ENCODE results near the gene DUOX2.

The DUOX2 gene

DNA sequence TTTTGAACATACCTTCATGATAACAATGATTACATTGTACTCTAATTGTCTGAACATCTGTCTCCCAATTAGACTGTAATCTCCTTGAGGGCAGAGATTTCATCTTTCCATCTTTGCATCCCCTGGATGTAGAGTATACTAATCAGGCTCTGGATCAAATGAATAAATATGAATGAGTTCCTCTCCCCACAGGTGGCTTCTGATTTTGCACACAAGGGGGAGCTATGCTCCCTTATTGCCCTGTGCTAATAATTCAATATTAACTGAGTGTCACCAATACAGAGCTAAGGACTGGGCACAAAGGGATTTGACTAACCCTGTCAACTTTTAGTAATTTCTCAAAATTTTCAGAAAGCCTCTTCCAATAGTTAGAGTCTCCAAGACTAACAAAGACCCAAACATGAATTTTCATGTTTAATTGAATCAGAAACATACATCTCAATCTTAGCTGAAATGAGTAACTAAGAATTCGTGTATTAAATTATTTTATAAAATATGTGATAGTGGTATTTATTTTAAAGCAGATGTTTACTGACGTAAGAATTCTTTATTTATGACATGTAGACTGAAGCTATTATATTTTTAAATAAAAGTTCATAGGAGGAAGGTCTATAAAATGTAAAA, 12.7 kb upstream of the DUOX2 start:
- Histone ChIP-seq H3K4me2 (ENCODE audit: low read length) (no peak overlapping the region), H4K20me1 (ENCODE audit: control insufficient read depth, insufficient read depth, low read depth, low read length) (no peaks in the 10 kb centered on the region), H3K9me3 (ENCODE audit: control insufficient read depth, insufficient read depth, low read length) (no peaks in the 10 kb centered on the region), H3K27ac (ENCODE audit: low read depth, low read length) (no peak overlapping the region), H3K4me1 (ENCODE audit: control insufficient read depth, low read length) (no peaks in the 10 kb centered on the region), H3K4me3 (ENCODE audit: low read length) (no peak overlapping the region), H3K36me3 (ENCODE audit: control insufficient read depth, low read length) (no peaks in the 10 kb centered on the region), H3K9me2 (replicated peaks; ENCODE audit: control insufficient read depth, low read length) (no peaks in the 10 kb centered on the region), H3K79me2 (ENCODE audit: control insufficient read depth, low read length) (no peaks in the 10 kb centered on the region), H3K27me3 (ENCODE audit: control insufficient read depth, low read length) (peaks cover 22% of the 10 kb centered on the region), H3F3A (ENCODE audit: control insufficient read depth, insufficient read depth) (no peaks in the 10 kb centered on the region)
- TF ChIP-seq, protein P1, sequence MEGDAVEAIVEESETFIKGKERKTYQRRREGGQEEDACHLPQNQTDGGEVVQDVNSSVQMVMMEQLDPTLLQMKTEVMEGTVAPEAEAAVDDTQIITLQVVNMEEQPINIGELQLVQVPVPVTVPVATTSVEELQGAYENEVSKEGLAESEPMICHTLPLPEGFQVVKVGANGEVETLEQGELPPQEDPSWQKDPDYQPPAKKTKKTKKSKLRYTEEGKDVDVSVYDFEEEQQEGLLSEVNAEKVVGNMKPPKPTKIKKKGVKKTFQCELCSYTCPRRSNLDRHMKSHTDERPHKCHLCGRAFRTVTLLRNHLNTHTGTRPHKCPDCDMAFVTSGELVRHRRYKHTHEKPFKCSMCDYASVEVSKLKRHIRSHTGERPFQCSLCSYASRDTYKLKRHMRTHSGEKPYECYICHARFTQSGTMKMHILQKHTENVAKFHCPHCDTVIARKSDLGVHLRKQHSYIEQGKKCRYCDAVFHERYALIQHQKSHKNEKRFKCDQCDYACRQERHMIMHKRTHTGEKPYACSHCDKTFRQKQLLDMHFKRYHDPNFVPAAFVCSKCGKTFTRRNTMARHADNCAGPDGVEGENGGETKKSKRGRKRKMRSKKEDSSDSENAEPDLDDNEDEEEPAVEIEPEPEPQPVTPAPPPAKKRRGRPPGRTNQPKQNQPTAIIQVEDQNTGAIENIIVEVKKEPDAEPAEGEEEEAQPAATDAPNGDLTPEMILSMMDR (IDR thresholded peaks at IDR 0.05; ENCODE audit: low read depth, low read length, poor library complexity, severe bottlenecking) = peak; percentile 77
- TF ChIP-seq EZH2phosphoT487 (IDR thresholded peaks at IDR 0.05; ENCODE audit: borderline replicate concordance, low read length) = no peak

DNA sequence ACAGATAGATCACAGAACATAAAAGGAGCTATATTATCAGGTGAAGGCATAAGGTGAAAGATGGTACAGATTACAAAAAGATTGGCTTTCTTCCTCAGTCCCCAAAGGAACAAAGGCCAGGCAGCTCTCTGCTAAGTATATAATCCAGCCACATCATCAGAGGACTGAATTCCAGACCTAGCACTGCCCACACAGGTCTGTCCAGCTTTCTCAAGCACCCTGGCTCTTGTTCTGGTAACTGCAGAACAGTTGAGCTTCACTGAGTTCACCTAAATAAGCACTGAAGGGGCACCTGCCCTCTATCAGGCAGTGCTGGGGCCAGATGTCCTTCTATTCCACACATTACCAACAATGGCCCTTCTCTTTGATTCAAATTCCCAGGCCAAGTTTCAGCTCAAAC, 9.4 kb upstream of the DUOX2 start:
- Histone ChIP-seq H3K9me2 (replicated peaks; ENCODE audit: control insufficient read depth, low read length) (no peaks in the 10 kb centered on the region), H3F3A (ENCODE audit: control insufficient read depth, insufficient read depth) (no peaks in the 10 kb centered on the region), H3K27ac (ENCODE audit: low read depth, low read length) (no peak overlapping the region), H3K4me3 (ENCODE audit: low read length) (no peak overlapping the region), H3K9me3 (ENCODE audit: control insufficient read depth, insufficient read depth, low read length) (no peaks in the 10 kb centered on the region), H3K4me1 (ENCODE audit: control insufficient read depth, low read length) (no peaks in the 10 kb centered on the region), H3K4me2 (ENCODE audit: low read length) (no peak overlapping the region), H3K36me3 (ENCODE audit: control insufficient read depth, low read length) (no peaks in the 10 kb centered on the region), H3K79me2 (ENCODE audit: control insufficient read depth, low read length) (no peaks in the 10 kb centered on the region), H3K27me3 (ENCODE audit: control insufficient read depth, low read length) (peaks cover 19% of the 10 kb centered on the region), H4K20me1 (ENCODE audit: control insufficient read depth, insufficient read depth, low read depth, low read length) (no peaks in the 10 kb centered on the region)
- TF ChIP-seq, protein P1 (IDR thresholded peaks at IDR 0.05; ENCODE audit: low read depth, low read length, poor library complexity, severe bottlenecking) = no peak
- no peak for TF ChIP-seq EZH2phosphoT487 (IDR thresholded peaks at IDR 0.05; ENCODE audit: borderline replicate concordance, low read length)

DNA sequence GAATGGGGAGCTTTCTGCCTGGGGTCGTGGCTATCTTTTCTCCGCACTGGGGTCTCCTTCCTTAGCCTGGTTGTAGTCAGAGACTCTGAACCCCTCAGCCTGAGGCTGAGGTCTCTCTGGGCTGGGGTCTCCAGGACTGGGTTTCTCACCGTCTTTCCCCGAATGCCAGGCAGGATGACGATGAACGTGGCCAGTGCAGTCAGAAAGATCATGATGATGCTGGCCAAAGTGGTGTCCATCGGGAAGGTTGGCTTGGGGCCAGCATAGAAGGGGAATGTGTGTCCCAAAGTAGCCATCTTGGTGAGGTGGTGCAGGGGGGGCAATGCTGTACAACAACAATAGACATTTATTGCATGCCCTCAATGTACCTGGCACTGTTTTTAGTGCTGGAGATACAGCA, 8.7 kb upstream of the DUOX2 start:
- Histone ChIP-seq H3K9me2 (replicated peaks; ENCODE audit: control insufficient read depth, low read length) (no peaks in the 10 kb centered on the region), H3K4me1 (ENCODE audit: control insufficient read depth, low read length) (peaks cover 2% of the 10 kb centered on the region; the same call in 1 of the 2 replicates), H3K27ac (ENCODE audit: low read depth, low read length) (no peak overlapping the region), H3K4me2 (ENCODE audit: low read length) (no peak overlapping the region), H3K79me2 (ENCODE audit: control insufficient read depth, low read length) (no peaks in the 10 kb centered on the region), H3K9me3 (ENCODE audit: control insufficient read depth, insufficient read depth, low read length) (no peaks in the 10 kb centered on the region), H3K27me3 (ENCODE audit: control insufficient read depth, low read length) (peaks cover 15% of the 10 kb centered on the region), H4K20me1 (ENCODE audit: control insufficient read depth, insufficient read depth, low read depth, low read length) (no peaks in the 10 kb centered on the region), H3F3A (ENCODE audit: control insufficient read depth, insufficient read depth) (no peaks in the 10 kb centered on the region), H3K36me3 (ENCODE audit: control insufficient read depth, low read length) (no peaks in the 10 kb centered on the region), H3K4me3 (ENCODE audit: low read length) (no peak overlapping the region)
- no peak for TF ChIP-seq EZH2phosphoT487 (IDR thresholded peaks at IDR 0.05; ENCODE audit: borderline replicate concordance, low read length)
- TF ChIP-seq, protein P1 (IDR thresholded peaks at IDR 0.05; ENCODE audit: low read depth, low read length, poor library complexity, severe bottlenecking) = no peak
